ENCODE measurements around the gene OR10A5. TPM values are rescaled to one million over a fixed set of nuclear protein-coding genes. Genes with fewer than 3 reads are reported as not detected.
A peak's percentile ranks its signal among the peaks of the same experiment; 100 is the strongest.

The OR10A5 gene
- total RNA-seq, 1 experiment from 2014 or later: not detected

DNA sequence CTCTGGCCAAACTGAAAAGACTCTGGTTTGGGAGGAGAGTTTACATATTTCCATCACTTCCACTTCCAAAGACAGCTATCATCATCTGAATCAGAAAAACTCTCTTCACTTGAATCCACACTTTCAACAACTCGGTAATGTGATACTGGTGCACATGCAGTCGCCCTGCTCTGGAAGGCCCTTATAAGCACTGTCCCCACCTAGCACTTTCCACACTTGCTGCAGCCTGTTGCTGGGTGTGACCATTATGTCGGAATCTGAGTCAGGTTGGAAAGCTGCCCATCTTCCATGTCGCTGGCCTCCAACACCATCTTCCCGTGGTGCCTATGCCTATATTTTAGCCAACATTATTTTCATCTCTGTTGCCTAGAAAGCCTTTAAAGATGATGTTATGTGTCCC lies 1.1 kb upstream of the OR10A5 start:
- no peak overlapping the region for H3K23ac ChIP-seq (ENCODE audit: insufficient read length, low read depth, low read length)
- H3K79me1 ChIP-seq (ENCODE audit: insufficient read depth, low read depth, low read length, poor library complexity, severe bottlenecking): no peaks in the 10 kb centered on the region
- H2AK5ac ChIP-seq (ENCODE audit: insufficient read length, low read length): no peak overlapping the region
- H3K9me3 ChIP-seq (ENCODE audit: control insufficient read depth, low read depth, low read length): no peaks in the 10 kb centered on the region
- no peak for DNase-seq
- H3K4me1 ChIP-seq (ENCODE audit: insufficient read depth, low read length): no peaks in the 10 kb centered on the region
- TF ChIP-seq, protein P1, sequence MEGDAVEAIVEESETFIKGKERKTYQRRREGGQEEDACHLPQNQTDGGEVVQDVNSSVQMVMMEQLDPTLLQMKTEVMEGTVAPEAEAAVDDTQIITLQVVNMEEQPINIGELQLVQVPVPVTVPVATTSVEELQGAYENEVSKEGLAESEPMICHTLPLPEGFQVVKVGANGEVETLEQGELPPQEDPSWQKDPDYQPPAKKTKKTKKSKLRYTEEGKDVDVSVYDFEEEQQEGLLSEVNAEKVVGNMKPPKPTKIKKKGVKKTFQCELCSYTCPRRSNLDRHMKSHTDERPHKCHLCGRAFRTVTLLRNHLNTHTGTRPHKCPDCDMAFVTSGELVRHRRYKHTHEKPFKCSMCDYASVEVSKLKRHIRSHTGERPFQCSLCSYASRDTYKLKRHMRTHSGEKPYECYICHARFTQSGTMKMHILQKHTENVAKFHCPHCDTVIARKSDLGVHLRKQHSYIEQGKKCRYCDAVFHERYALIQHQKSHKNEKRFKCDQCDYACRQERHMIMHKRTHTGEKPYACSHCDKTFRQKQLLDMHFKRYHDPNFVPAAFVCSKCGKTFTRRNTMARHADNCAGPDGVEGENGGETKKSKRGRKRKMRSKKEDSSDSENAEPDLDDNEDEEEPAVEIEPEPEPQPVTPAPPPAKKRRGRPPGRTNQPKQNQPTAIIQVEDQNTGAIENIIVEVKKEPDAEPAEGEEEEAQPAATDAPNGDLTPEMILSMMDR (conservative IDR thresholded peaks at IDR 0.05): no peak
- no peaks in the 10 kb centered on the region for H3K27me3 ChIP-seq (ENCODE audit: insufficient read depth, low read length)
- Mint-ChIP-seq H3K4me1 (peaks cover 23 to 24% of the 10 kb centered on the region in 2 experiments), H3K27ac (peak overlapping the region in 1 of 3 experiments; percentile 98; a peak in 2 of 7 replicates), H3K9me3 (peaks cover 15 to 22% of the 10 kb centered on the region in 2 experiments), H3K4me3 (no peak overlapping the region), H3K36me3 (ENCODE audit: insufficient read depth in 1 of 3, low read depth in 3 of 3) (peaks cover 4 to 29% (median 15%) of the 10 kb centered on the region in 3 experiments; a peak in 6 of 7 replicates), H3K27me3 (ENCODE audit: low read depth) (peaks cover 2% of the 10 kb centered on the region)
- no peaks in the 10 kb centered on the region for H4K20me1 ChIP-seq (ENCODE audit: control insufficient read depth, insufficient read depth, insufficient read length)
- H4K8ac ChIP-seq (replicated peaks; ENCODE audit: insufficient read length, low read depth, low read length): no peak overlapping the region
- no peak overlapping the region for H2BK5ac ChIP-seq (ENCODE audit: insufficient read length, low read length)
- H2BK12ac ChIP-seq (ENCODE audit: insufficient read length, low read depth, low read length): no peak overlapping the region
- no peak overlapping the region for H3K18ac ChIP-seq (ENCODE audit: insufficient read length, low read depth, low read length)
- no peaks in the 10 kb centered on the region for H3K79me2 ChIP-seq (ENCODE audit: insufficient read depth, low read length)
- H2BK20ac ChIP-seq (ENCODE audit: low read depth, low read length, poor library complexity, severe bottlenecking): no peak overlapping the region
- no CpG with 5 or more reads among the region's 5 CpGs for WGBS (ENCODE audit: extremely low coverage, insufficient read length, low lambda C conversion rate)
- H2BK15ac ChIP-seq (ENCODE audit: low read depth, low read length): no peak overlapping the region
- no peak overlapping the region for H3K4ac ChIP-seq (ENCODE audit: low read depth, low read length)
- no peak overlapping the region for H3K56ac ChIP-seq (ENCODE audit: insufficient read length, low read depth, low read length)
- no peak overlapping the region for H2BK120ac ChIP-seq (ENCODE audit: low read depth, low read length, poor library complexity, severe bottlenecking)
- no peak overlapping the region for H3K14ac ChIP-seq (ENCODE audit: insufficient read depth, low read length)
- H4K5ac ChIP-seq (ENCODE audit: insufficient read length, low read depth, low read length): no peak overlapping the region
- H3K9ac ChIP-seq (ENCODE audit: extremely low read depth, insufficient read length, low read length): no peak overlapping the region
- no peak overlapping the region for H3K4me2 ChIP-seq (ENCODE audit: insufficient read depth, insufficient read length, low read length)
- no peak overlapping the region for H3K27ac ChIP-seq (ENCODE audit: insufficient read length, low read depth, low read length)
- no peak overlapping the region for H4K91ac ChIP-seq (ENCODE audit: insufficient read length, low read depth, low read length)
- no peaks in the 10 kb centered on the region for H3K23me2 ChIP-seq (ENCODE audit: insufficient read length, low read depth, low read length, poor library complexity, severe bottlenecking)
- no peak overlapping the region for H2AFZ ChIP-seq (ENCODE audit: low read length)
- no peak overlapping the region for H3T11ph ChIP-seq (ENCODE audit: low read length)

All from H9 (cell line).